WTC11 (cell line): ENCODE measurements around the gene LCN12. TPM values are rescaled to one million over a fixed set of nuclear protein-coding genes. Genes with fewer than 3 reads are reported as not detected.

Experiments used
- ATAC-seq: fragments of 200-7000 bp; cut with Tn5 transposase; 2 replicates; pipeline ENCODE4 v1.10.0; 2021; ENCODE audit warnings: mild to moderate bottlenecking, moderate library complexity
- CTCF ChIA-PET: fragments of 300-600 bp; sonication (Branson Sonifier 250); formaldehyde crosslinking; loops from one replicate; lab custom pipeline; 2021; ENCODE audit warnings: antibody characterized with exemption; lab: Charles Lee
- POLR2A ChIA-PET: fragments of 350-600 bp; sonication (Branson Sonifier 250); formaldehyde crosslinking; loops from one replicate; lab custom pipeline; 2021; ENCODE audit warnings: antibody characterized with exemption; lab: Charles Lee
- DNase-seq: peaks from one replicate; pipeline ENCODE4 v3.0.0; 2021; ENCODE audit warnings: low spot score
- H3K27ac Mint-ChIP-seq: 2 replicates; pipeline ENCODE4 v1.8.0; 2021; ENCODE audit warnings: mixed read lengths
- H3K27me3 Mint-ChIP-seq: 2 replicates; pipeline ENCODE4 v1.8.0; 2021; ENCODE audit warnings: low read depth, mild to moderate bottlenecking, moderate library complexity, mixed read lengths
- H3K36me3 Mint-ChIP-seq: 2 replicates; pipeline ENCODE4 v1.8.0; 2021; ENCODE audit warnings: mixed read lengths
- H3K4me1 Mint-ChIP-seq: 2 replicates; pipeline ENCODE4 v1.8.0; 2022; ENCODE audit warnings: mixed read lengths
- H3K4me3 Mint-ChIP-seq: 2 replicates; pipeline ENCODE4 v1.8.0; 2021; ENCODE audit warnings: mild to moderate bottlenecking, moderate library complexity, mixed read lengths
- H3K9me3 Mint-ChIP-seq: 2 replicates; pipeline ENCODE4 v1.8.0; 2021; ENCODE audit warnings: mixed read lengths
- FOXK1 ChIP-seq: sonication (generic); formaldehyde crosslinking; IDR thresholded peaks from 2 replicates; pipeline ENCODE4 v1.8.0; 2022; ENCODE audit warnings: mild to moderate bottlenecking, moderate library complexity, missing genetic modification reagents
- GTF2I ChIP-seq: fragments of 250-450 bp; sonication (Bioruptor Pico); conservative IDR thresholded peaks from 2 replicates; pipeline ENCODE4 v1.4.0; 2021; ENCODE audit warnings: mild to moderate bottlenecking
- JUN ChIP-seq: sonication (generic); formaldehyde crosslinking; IDR thresholded peaks from 2 replicates; pipeline ENCODE4 v1.8.0; 2023; ENCODE audit warnings: mild to moderate bottlenecking, missing genetic modification reagents
- PREB ChIP-seq: sonication (generic); formaldehyde crosslinking; IDR thresholded peaks from 2 replicates; pipeline ENCODE4 v1.8.1; 2022; ENCODE audit warnings: mild to moderate bottlenecking, missing genetic modification reagents, moderate library complexity, borderline replicate concordance
- RORB ChIP-seq: fragments of 250-450 bp; sonication (Bioruptor Pico); IDR thresholded peaks from 2 replicates; pipeline ENCODE4 v1.9.0; 2021; ENCODE audit warnings: mild to moderate bottlenecking
- TEAD4 ChIP-seq: sonication (generic); formaldehyde crosslinking; IDR thresholded peaks from 2 replicates; pipeline ENCODE4 v1.8.0; 2022; ENCODE audit warnings: mild to moderate bottlenecking, missing genetic modification reagents
- TP53 ChIP-seq: sonication (generic); formaldehyde crosslinking; IDR thresholded peaks from 2 replicates; pipeline ENCODE4 v1.8.1; 2023; ENCODE audit warnings: mild to moderate bottlenecking, missing genetic modification reagents
- total RNA-seq: library from RNA; stranded (reverse); gene quantifications from 3 replicates; pipeline ENCODE4 v1.2.3, GENCODE V29; 2021
- TF ChIP-seq, protein P1 (sequence below): fragments of 250-450 bp; sonication (Bioruptor Pico); IDR thresholded peaks from 2 replicates; pipeline ENCODE4 v2.1.2; 2022; ENCODE audit warnings: mild to moderate bottlenecking, moderate library complexity
- TF ChIP-seq, protein P2 (sequence below): sonication (generic); formaldehyde crosslinking; IDR thresholded peaks from 2 replicates; pipeline ENCODE4 v1.8.0; 2022; ENCODE audit warnings: missing genetic modification reagents
- TF ChIP-seq, protein P3 (sequence below): sonication (generic); formaldehyde crosslinking; IDR thresholded peaks from 2 replicates; pipeline ENCODE4 v1.8.0; 2023; ENCODE audit warnings: mild to moderate bottlenecking, missing genetic modification reagents
- TF ChIP-seq, protein P4 (sequence below): sonication (generic); formaldehyde crosslinking; IDR thresholded peaks from 2 replicates; pipeline ENCODE4 v1.8.1; 2022; ENCODE audit warnings: low read depth, missing genetic modification reagents, borderline replicate concordance

Gene LCN12
- total RNA-seq, 1 experiment from 2014 or later = 1.9 TPM

DNA sequence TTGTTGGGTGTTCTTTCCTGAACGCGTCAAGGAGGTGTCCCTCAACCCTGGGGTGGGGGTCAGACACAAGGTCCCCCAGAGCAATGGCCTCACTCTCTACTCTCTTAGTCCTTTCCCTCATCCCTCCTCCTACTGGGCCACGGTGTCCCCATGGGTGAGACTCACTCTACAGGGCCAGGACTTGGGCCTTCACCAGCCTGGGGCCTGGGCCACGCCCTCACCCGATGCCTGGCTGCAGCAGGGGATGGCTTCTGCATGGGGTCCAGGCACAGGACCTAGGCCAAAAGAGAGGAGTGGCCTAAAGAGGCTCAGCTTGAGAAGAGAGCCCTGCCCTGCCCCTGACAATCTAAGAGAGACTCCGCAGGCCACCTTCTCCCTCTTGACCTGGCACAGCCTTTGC is 5.8 kb downstream of the LCN12 start:
- TF ChIP-seq, protein P1, sequence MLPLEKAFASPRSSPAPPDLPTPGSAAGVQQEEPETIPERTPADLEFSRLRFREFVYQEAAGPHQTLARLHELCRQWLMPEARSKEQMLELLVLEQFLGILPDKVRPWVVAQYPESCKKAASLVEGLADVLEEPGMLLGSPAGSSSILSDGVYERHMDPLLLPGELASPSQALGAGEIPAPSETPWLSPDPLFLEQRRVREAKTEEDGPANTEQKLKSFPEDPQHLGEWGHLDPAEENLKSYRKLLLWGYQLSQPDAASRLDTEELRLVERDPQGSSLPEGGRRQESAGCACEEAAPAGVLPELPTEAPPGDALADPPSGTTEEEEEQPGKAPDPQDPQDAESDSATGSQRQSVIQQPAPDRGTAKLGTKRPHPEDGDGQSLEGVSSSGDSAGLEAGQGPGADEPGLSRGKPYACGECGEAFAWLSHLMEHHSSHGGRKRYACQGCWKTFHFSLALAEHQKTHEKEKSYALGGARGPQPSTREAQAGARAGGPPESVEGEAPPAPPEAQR (CRISPR knock-in tag) = no peak
- TF ChIP-seq FOXK1 (CRISPR knock-in tag) (no peak), JUN (CRISPR knock-in tag) (no peak), RORB (no peak), TEAD4 (CRISPR knock-in tag) (no peak), TP53 (CRISPR knock-in tag) (no peak)
- TF ChIP-seq, protein P2, sequence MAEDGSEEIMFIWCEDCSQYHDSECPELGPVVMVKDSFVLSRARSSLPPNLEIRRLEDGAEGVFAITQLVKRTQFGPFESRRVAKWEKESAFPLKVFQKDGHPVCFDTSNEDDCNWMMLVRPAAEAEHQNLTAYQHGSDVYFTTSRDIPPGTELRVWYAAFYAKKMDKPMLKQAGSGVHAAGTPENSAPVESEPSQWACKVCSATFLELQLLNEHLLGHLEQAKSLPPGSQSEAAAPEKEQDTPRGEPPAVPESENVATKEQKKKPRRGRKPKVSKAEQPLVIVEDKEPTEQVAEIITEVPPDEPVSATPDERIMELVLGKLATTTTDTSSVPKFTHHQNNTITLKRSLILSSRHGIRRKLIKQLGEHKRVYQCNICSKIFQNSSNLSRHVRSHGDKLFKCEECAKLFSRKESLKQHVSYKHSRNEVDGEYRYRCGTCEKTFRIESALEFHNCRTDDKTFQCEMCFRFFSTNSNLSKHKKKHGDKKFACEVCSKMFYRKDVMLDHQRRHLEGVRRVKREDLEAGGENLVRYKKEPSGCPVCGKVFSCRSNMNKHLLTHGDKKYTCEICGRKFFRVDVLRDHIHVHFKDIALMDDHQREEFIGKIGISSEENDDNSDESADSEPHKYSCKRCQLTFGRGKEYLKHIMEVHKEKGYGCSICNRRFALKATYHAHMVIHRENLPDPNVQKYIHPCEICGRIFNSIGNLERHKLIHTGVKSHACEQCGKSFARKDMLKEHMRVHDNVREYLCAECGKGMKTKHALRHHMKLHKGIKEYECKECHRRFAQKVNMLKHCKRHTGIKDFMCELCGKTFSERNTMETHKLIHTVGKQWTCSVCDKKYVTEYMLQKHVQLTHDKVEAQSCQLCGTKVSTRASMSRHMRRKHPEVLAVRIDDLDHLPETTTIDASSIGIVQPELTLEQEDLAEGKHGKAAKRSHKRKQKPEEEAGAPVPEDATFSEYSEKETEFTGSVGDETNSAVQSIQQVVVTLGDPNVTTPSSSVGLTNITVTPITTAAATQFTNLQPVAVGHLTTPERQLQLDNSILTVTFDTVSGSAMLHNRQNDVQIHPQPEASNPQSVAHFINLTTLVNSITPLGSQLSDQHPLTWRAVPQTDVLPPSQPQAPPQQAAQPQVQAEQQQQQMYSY (CRISPR knock-in tag) = no peak
- TF ChIP-seq, protein P3, sequence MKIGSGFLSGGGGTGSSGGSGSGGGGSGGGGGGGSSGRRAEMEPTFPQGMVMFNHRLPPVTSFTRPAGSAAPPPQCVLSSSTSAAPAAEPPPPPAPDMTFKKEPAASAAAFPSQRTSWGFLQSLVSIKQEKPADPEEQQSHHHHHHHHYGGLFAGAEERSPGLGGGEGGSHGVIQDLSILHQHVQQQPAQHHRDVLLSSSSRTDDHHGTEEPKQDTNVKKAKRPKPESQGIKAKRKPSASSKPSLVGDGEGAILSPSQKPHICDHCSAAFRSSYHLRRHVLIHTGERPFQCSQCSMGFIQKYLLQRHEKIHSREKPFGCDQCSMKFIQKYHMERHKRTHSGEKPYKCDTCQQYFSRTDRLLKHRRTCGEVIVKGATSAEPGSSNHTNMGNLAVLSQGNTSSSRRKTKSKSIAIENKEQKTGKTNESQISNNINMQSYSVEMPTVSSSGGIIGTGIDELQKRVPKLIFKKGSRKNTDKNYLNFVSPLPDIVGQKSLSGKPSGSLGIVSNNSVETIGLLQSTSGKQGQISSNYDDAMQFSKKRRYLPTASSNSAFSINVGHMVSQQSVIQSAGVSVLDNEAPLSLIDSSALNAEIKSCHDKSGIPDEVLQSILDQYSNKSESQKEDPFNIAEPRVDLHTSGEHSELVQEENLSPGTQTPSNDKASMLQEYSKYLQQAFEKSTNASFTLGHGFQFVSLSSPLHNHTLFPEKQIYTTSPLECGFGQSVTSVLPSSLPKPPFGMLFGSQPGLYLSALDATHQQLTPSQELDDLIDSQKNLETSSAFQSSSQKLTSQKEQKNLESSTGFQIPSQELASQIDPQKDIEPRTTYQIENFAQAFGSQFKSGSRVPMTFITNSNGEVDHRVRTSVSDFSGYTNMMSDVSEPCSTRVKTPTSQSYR (CRISPR knock-in tag) = no peak
- TF ChIP-seq, protein P4, sequence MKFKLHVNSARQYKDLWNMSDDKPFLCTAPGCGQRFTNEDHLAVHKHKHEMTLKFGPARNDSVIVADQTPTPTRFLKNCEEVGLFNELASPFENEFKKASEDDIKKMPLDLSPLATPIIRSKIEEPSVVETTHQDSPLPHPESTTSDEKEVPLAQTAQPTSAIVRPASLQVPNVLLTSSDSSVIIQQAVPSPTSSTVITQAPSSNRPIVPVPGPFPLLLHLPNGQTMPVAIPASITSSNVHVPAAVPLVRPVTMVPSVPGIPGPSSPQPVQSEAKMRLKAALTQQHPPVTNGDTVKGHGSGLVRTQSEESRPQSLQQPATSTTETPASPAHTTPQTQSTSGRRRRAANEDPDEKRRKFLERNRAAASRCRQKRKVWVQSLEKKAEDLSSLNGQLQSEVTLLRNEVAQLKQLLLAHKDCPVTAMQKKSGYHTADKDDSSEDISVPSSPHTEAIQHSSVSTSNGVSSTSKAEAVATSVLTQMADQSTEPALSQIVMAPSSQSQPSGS (CRISPR knock-in tag) = no peak
- TF ChIP-seq, all 79 proteins: peak for 0
- H3K27me3 Mint-ChIP-seq = no peaks in the 10 kb centered on the region
- no peak overlapping the region for H3K4me3 Mint-ChIP-seq
- no peaks in the 10 kb centered on the region for H3K36me3 Mint-ChIP-seq
- peaks cover 9% of the 10 kb centered on the region for H3K9me3 Mint-ChIP-seq
- CTCF ChIA-PET = interaction anchor here (1.1 kb wide), 1 partner anchor 10 kb away, joined by 3 read pairs; no protein-coding TSS in a partner anchor
- H3K4me1 Mint-ChIP-seq = no peaks in the 10 kb centered on the region
- DNase-seq = no peak
- no peak for ATAC-seq
- POLR2A ChIA-PET = no interaction called here
- no peak overlapping the region for H3K27ac Mint-ChIP-seq

DNA sequence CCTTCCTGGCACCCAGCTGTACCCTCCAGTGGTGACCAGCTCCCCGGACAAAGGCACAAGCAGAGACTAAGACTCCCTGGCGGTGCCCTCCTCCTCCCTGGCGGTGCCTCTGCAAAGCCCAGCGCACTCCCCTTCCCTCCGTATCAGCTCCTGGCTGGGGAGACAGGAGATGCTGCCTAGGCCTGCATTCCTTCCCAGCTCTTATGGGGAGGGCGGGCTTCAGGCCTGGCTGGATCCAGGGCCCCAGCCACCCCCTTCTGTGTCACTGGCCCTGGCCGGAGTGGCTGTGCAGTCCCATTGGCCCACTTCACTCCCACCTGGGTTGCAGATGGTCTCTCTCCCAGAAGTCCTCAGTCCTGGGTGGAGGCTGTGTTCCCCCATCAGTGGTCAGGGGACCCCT is 6.4 kb downstream of the LCN12 start:
- Mint-ChIP-seq H3K4me3 (no peak overlapping the region), H3K27me3 (no peaks in the 10 kb centered on the region), H3K36me3 (no peaks in the 10 kb centered on the region), H3K9me3 (peaks cover 9% of the 10 kb centered on the region)
- DNase-seq = no peak
- no peak for TF ChIP-seq PREB (CRISPR knock-in tag)
- 0 out of 2 replicates have a peak, but pooled peaks have one; percentile 33 for TF ChIP-seq GTF2I
- TF ChIP-seq, all 79 proteins: peak for 1
- Mint-ChIP-seq H3K4me1 (no peaks in the 10 kb centered on the region), H3K27ac (no peak overlapping the region)
- no peak for ATAC-seq
- CTCF ChIA-PET = interaction anchor here (1.1 kb wide), 1 partner anchor 11 kb away, joined by 3 read pairs; no protein-coding TSS in a partner anchor
- POLR2A ChIA-PET = no interaction called here
